ENCODE data around the gene RDH5.
A peak's percentile ranks its signal among the peaks of the same experiment; 100 is the strongest.

RDH5 gene

DNA sequence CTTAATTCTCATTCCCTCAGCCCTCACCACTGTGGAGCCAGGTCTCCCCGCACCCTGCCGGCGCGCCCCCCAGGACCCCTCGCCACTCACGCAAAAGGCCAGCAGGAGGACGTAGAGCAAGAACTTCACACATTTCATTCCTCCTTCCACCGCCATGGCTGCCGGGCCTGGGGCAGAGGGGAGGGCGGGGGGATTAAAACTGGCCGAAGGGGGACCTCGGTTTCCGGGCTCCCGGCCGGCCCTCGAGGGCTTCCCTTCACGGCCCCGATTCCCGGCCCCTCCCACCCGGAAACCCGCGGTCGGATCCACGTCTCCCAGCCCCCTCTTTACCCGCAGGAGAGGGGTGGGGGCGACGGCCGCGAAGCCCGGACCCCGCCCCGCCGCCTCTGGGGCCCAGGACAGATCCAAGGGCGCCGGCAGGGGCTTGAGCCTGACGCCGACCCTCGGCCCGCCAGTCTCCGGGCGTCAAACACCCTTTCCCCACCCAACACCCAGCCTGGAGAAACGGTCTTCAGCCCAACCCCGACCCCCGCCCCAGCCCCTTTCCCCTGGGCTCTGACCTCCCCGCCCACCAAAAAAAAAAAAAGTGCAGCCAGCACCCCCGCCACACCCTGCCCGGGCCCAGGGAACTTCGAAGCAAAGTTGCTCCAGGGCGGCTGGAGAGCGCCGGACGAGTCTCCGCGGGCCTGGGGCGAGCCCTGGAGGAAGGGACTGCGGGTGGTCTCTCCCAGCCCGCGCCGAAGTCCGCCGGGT is 8.2 kb downstream of the RDH5 start:
- peak; percentile 54 for DNase-seq (ENCODE audit: low spot score)

DNA sequence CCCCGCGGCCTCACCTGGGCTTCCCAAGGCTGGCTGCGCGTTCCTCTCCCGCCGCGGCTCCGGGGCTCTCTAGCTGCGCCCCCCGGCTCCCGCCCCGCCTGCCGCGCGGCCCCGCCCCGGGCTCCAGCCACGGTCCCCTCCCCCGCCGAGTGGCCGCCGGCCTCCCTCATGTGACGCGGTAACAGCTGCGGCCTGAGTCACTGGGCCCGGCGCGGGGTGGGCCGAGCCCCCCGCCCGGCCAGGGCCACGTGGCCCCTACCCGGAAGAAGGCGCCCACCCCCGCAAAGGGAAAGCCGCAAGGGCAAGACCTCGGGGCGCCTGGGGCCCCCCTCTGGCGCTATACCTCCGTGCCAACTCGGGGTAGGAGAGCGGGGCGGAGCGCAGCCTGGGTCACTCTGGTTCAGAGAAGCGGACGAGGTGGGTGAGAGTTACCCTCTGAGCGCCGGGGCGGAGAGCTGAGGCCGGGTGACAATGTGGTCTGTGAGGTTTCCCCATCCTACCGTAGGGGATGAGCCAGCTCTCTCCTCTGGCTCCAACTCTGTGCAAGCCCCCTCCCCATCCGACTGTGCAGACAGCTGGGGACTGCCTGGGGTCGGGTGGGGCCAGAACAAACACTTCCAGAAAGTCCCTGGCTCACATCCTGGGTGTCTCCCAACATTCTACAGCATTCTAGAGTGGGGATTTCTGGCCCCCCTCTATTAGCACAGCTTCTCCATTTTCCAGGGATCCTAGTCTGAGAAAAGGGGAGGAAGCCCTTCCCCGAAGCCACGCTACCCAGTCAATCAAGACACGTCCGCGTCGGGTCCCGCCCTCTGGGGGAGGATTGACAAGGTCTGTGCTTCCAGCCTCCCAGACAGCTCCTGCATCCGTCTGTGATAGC is 9.0 kb downstream of the RDH5 start, which contains the start of gene CD63:
Gene CD63 (minus strand): TSS at position 71 of the 880 bp plus-strand sequence. CDS start 668 bp downstream, outside the sequence.
- peak; percentile 95 for DNase-seq (ENCODE audit: low spot score)

DNA sequence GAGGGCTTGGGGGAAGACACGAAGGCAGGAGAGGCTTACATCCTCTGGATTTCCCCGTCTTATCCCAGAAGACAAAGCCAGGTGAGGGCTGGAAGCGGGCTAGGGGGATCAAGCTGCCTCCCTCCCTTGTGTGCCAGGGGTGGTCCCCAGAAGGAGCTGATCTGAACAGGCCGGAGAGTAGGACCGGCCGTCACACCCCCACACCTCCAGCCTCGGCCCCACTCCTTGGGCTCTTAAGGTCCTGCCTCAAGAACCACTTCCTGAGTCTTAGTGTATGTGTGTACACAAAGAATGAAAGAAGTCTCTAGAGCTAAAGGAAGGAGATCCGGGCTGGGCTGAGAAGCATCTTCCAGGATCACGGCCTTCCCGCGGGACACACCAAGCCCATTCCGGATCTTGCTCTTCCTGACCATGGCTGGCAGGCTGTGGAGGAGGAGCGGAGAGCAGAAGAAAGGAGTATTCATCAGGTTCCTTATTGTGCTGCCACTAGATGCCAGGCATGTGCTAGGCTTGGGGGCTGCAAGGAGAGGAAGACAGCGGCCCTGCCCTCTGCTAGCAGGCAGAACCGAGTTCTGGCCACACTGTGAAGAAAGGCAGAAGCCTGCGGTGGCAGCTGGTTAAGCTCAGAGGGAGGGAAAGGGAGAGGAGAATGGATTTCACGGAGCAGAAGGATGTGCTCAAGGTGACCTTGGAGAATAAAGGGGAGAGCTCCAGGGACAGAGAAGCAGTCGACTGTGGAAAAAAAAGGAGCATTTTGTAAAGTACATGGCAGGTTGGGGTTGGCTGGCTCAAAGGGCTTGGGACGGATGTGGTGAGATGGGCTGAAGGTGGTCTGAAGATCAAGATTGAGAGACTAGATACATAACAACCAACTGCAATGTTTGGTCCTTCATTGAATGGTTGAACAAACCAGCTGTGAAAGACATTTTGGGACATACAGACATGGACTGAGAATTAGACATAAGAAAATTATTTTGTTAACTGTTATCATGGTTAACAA is 9.9 kb downstream of the RDH5 start:
- peak; percentile 49 for DNase-seq (ENCODE audit: low spot score)

DNA sequence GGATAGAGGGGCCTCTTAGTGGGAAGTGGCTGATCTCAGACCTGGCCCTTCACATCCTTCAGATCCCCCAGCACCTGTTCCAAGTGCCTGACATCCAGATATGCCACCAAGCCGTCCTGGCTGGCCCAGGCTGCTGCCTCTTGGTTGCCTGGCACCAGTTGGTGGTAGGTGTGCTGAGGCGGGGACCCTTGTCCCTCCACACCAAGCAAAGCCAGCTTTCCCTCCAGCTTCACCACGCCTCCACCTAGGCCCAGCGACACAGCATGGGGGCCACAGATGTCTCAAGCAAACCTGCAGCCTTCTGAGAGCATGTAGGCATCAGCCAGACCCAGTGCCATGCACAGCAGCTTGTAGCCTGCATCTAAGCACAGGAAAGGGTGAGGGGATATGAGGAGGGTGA is 12.1 kb downstream of the RDH5 start:
- DNase-seq (ENCODE audit: low spot score) = no peak

DNA sequence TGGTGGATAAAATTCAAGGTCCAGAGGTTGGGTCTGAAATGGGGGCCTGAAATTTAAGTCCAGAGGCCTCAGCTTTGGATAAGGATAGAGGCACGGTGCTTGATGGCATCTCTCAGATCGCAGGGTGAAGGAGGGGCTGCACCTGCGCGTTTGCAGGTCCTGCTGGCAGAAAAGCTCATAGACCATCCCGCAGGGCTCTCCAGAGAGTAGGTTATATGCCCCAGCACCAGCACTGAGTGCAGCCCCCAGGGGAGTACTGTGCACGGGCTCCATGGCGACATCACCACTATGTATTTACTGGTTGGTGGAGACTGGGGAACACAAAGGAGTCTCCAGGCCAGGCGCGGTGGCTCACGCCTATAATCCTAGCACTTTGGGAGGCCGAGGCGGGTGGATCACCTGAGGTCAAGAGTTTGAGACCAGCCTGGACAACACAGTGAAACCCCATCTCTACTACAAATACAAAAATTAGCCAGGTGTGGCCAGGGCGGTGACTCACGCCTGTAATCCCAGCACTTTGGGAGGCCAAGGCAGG is 12.9 kb downstream of the RDH5 start:
- DNase-seq (ENCODE audit: low spot score) = no peak

DNA sequence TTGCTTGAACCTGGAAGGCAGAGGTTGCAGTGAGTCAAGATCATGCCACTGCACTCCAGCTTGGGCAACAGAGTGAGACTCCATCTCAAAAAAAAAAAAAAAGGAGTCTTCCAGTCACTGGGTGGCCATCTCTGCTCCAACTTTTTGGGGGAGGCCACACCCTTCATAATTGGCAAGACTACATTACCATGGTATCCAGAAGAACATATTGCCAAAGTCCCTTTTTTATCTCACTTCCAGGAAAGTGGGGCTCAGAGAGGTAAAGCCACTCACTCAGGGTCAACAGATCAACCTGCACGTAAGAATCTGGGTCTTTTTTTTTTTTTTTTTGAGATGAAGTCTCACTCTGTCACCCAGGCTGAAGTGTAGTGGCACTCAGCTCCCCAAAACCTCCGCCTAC is 13.7 kb downstream of the RDH5 start:
- DNase-seq (ENCODE audit: low spot score) = no peak

DNA sequence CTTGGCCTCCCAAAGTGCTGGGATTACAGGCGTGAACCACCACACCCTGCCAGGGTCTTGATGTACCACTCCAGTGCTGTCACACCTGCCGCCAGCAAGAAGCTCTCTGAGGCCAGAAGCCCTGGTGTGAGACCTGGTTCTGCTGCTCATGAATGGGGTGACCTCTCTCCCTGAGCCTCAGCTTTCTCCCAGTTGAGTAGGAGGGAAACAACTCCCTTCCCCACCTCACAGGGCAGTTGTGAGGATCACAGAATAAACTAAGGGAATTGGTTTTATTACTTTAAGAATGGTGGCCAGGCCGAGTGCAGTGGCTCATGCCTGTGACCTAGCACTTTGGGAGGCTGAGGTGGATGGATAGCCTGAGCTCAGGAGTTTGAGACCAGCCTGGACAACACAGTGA is 14.4 kb downstream of the RDH5 start:
- DNase-seq (ENCODE audit: low spot score) = no peak

DNA sequence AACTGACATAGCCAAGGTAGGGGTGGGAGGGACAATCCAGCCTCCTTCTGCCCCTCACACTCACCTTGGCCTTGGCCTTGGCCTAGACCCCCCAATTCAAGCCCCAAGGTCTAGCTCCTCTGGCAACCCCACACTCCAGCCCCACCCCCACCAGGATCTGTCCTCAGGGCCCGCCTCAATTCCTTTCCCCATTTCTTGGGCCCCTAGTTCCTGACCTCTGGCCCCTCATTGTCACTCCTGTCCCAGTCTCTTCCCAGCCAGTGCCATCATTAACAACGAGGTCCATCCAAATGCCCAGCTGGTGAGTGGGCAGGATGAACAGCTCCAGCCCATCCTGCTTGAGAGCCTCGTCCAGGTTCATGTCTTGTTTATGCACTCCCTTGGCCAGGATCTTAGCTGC is 15.9 kb downstream of the RDH5 start:
- no peak for DNase-seq (ENCODE audit: low spot score)

DNA sequence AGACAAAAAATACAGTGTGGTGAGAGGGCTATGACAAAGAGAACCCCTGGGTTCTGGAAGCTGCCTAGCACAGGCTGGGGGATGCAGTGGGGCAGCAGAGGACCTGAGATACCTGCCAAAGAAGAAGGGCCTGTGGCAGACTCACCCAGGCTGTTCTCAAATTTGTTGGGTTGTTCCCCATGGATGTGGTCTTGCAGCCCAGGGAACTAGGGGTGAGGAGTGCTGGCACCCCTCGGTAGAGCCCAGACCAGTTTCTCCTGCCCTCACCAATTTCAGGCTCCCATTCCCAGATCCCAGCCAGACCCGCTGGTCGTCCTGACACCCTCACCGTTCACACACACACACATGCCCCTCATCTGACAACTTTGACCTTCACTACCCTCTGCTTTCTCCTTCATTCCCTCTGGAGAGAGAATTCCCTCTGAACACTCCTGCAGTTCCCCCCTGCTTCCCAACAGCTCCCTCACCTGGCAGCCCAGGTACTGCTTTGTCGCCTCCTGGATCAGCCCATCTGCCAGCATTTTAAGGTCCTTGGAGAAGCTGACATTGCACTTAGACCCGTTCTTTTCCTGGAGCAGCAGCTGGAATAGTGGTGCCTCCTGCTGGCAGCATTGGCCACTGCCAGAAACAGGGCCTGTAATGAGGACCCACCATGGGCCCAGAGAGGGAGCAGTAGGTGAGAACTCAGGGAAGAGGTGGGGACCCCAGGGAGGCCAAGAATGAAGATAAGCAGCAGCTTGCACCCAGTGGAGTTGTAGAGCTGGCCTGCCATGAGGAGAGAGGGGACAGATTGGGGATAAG is 16.8 kb downstream of the RDH5 start:
- DNase-seq (ENCODE audit: low spot score) = peak; percentile 64

DNA sequence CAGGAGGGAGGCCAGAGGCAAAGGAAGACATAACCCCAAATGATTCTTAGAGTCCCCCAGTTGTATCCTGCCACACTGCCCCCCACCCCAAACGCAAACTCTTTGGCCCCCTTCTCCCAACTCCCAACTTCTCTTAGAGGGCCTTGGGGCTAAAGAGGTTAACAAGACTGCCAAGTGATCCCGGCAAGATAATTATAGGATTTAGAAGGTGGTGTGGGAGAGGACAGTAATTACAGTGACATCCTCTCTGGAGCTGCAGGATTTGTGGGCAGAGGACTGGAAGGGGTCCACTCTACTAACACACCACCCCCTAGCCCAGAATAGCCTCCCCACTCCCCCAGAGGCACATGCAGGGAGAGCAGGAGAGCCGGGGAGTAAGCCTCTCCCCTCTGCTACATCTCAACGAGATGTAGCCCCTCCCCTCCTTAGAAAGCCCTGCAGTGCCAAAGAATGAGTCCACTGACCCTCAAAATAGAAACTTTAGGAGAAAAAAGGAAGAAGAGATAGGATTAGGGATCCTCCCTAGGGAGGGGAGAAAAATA is 17.5 kb downstream of the RDH5 start:
- DNase-seq (ENCODE audit: low spot score) = no peak

DNA sequence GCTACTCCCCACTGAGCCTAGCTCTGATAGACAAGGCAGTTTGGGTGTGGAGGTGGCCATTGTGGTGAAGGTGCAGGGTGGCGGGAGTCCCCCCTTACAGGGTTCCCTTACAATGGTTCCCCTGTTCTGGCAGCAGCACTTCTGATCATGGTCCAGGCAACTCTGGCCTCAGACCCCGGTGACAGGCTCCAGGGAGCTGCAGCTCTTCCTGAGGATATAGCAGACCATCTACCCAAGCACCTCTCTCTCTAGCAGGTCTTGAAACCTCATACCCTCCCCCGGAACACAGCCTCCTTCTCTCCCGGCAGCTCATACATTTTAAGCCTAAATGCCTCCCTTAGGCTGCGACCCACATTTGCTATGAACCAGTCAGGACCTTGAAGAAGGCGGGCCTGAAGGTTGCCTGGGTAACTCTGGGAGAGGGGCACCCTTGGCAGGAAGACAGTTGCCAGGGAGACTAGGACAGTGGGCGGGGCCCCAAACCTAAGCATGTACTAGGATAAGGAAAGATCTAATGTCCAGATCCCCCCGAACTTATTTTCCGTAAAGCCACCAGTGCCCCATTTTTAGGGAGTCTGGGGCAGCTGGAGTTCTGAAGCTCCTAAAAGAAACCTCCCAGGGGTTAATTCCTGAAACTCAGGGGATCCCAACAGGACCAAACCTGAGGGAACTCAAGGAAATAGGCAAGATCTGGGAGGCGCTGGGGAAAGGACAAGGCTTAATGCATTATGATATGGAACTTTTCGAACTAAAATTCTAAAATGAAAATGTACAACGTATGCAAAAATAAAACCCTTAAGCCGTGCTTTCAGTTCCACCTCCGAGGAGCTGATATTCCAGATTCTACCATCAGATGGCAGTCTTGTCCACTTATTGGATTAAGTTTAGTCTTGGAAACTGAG is 18.2 kb downstream of the RDH5 start:
- DNase-seq (ENCODE audit: low spot score) = peak; percentile 71

DNA sequence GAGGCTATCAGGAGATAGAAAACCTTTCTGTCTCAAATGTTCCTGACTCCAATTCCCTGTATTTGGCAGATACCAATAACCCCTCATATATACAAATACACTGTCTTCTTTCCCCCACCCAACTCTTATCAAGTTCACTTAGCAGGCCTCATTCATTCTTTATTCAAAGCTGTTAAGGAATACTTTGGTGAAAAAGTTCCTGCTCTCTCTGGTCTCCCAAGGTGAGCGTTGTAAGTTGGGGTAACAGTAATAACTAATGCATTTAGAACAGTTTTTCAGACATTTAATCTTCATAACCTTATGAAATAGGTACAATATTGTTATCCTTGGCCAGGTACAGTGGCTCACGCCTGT is 18.8 kb downstream of the RDH5 start:
- no peak for DNase-seq (ENCODE audit: low spot score)

DNA sequence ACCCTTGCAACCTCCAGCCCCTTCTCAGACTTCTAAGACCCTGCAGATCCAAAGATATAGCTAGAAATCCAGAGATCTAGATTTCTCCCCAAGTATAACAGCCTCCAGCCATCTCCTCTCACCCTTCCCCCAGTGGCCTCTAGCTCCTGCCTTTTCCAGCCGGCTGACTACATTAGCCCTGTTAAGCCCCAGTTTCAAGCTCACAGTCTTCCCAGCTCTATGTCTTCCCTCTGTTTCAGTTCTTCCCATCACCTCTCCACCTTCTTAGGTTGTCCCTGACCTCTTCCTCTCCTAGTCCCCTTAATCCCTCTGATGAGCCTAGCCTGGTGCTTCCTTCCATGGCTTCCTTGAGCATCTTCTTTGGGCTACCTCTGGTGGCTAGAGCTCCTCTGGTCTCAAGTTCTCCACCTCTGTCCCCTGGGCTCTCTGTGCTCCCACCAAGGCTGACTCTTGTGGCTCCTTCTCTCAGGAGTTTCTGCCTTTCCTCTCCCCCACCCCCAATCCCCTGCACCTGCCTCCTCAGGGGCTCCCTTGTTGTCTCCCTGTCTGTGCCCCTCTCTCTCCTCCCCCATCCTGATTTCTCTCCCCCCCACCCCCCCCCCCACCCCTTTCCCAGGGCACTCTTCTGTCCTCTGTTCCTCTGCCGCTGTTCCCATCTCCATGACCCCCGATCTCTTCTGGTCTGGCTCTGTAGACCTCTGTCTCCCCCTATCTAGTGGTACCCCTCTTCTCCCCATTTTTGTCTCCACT is 21.9 kb downstream of the RDH5 start:
- no peak for DNase-seq (ENCODE audit: low spot score)

DNA sequence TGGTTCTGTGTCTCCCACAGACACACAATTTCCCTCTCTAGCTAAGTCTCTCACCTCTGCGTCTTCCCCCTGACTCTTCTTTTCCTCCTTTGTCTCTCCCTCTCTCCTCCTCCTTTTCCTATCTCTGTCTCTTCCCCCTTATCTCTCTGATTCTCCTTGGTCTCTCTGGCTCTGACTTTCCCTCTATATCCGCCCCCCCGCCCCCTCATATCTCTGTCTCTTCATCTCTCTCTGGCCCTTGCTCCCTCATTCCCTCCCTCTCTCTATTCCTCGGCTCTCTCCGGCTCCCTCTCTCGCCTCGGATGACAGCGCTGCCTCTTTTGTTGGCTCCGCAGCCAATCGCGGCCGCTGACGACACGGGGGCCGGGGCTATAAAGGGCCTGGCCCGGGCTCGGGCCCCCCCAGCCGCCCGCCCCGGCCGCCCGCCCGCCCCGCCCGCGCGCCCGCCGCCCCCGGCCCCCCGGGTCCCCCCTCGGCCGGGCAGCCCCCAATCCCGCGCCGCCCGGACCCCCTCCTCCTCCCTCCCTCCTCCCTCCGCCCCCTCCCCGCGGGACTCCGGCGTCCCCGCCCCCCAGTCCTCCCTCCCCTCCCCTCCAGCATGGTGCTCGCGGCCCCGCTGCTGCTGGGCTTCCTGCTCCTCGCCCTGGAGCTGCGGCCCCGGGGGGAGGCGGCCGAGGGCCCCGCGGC is 22.7 kb downstream of the RDH5 start, which contains the start of gene GDF11:
Gene GDF11 (plus strand): TSS at position 404 of the 687 bp plus-strand sequence. CDS start 195 bp downstream, at position 599.
- peak; percentile 90 for DNase-seq (ENCODE audit: low spot score)

DNA sequence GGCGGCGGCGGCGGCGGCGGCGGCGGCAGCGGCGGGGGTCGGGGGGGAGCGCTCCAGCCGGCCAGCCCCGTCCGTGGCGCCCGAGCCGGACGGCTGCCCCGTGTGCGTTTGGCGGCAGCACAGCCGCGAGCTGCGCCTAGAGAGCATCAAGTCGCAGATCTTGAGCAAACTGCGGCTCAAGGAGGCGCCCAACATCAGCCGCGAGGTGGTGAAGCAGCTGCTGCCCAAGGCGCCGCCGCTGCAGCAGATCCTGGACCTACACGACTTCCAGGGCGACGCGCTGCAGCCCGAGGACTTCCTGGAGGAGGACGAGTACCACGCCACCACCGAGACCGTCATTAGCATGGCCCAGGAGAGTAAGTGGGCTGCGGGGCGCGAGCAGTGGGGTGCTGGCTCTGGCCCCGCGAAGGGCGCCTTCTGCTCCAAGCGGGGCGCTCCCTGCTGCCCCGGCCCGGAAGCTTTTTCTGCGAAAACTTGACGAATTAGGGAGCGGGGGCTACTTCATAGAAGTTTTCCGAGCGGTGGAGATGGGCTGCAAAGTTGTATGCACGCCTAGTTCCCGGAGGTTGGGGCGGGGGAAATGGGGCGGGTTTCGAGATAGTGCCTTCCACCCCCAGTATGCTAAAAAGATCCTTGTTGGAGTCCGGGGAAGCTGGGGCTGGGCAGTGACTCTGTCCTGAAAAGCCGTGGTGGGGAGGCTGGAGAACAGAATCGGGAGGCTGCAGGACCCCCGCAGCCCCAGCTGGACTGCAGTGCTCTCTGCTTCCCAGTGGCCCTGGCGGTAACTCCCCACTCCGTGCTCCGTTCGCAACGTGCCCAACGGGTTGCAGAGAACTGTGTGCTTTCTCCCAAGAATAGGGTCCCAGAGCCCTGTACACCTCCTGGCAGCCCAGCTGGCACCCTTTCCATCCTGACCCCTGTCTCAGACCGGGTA is 23.5 kb downstream of the RDH5 start:
- peak; percentile 62 for DNase-seq (ENCODE audit: low spot score)

DNA sequence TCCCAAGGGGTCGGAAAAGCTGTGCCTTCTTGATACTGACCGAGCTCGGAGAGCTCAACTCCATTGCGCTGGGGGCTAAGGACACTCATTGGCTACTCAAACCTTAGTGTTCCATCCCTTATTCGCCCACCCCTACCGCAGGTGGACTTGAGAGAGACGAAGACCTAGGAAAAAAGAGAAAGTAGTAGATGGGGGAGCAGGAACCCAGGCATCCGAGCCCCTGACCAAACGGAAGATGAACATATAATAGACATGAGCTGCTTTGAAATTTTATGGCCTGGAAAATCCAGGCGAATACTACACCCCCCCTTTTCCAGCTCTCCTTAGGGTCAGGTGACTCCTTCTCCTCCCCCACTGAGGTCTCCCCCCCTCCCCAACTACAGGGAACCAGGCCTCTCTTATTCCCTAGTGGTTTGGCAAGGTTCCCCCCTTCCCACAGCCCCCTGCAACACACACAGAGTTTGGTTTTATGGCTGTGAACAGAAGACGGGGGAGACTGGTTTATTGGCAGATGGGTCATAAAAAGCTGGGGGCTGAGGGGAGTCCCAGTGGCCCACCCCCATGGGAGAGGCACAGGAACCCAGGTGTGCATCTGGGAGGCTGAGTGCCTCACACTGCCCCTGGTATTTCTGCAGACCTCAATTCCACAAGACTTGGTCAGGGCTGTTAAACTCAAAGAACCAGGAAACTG is 24.3 kb downstream of the RDH5 start:
- DNase-seq (ENCODE audit: low spot score) = no peak

Measured in AG08395 (cell line).